Nephron progenitor cell (in vitro differentiated cells): ENCODE results near the gene ZNF503.

ENCODE experiments used
- DNase-seq: peaks from one replicate; pipeline ENCODE4 v3.0.0; 2021
- H3K27ac Mint-ChIP-seq: 2 replicates; pipeline ENCODE4 v1.8.0; 2021; ENCODE audit warnings: mild to moderate bottlenecking, moderate library complexity, mixed read lengths
- H3K27me3 Mint-ChIP-seq: 2 replicates; pipeline ENCODE4 v1.8.0; 2021; ENCODE audit warnings: mild to moderate bottlenecking, low read depth, mixed read lengths; ENCODE audit not compliant: poor library complexity
- H3K36me3 Mint-ChIP-seq: 2 replicates; pipeline ENCODE4 v1.8.0; 2021; ENCODE audit warnings: low read depth, mixed read lengths
- H3K4me1 Mint-ChIP-seq: 2 replicates; pipeline ENCODE4 v1.8.0; 2021; ENCODE audit warnings: mixed read lengths
- H3K4me3 Mint-ChIP-seq: 2 replicates; pipeline ENCODE4 v1.8.0; 2021; ENCODE audit warnings: mild to moderate bottlenecking, moderate library complexity, mixed read lengths
- H3K9me3 Mint-ChIP-seq: 2 replicates; pipeline ENCODE4 v1.8.0; 2021; ENCODE audit warnings: mild to moderate bottlenecking, moderate library complexity, mixed read lengths
- CTCF ChIP-seq: fragments of 200-600 bp; sonication (generic); IDR thresholded peaks from 2 replicates; pipeline ENCODE4 v1.5.0; 2021; ENCODE audit warnings: antibody characterized with exemption

Gene ZNF503

GRCh38 chr10:75414527-75414926 is 13.0 kb upstream of the ZNF503 start:
- Mint-ChIP-seq H3K27me3 (peaks cover 30% of the 10 kb centered on the region), H3K27ac (no peak overlapping the region), H3K4me3 (no peak overlapping the region), H3K4me1 (peaks cover 56% of the 10 kb centered on the region), H3K9me3 (no peaks in the 10 kb centered on the region), H3K36me3 (peaks cover 4% of the 10 kb centered on the region)
- DNase-seq = no peak
- no peak for TF ChIP-seq CTCF

- H3K9me3 Mint-ChIP-seq = no peaks in the 10 kb centered on the region
- H3K27me3 Mint-ChIP-seq = peaks cover 15% of the 10 kb centered on the region
- H3K4me1 Mint-ChIP-seq = peaks cover 50% of the 10 kb centered on the region
- DNase-seq = peak; percentile 9
- peak overlapping the region; percentile 78 for H3K4me3 Mint-ChIP-seq
- TF ChIP-seq CTCF = no peak
- peaks cover 4% of the 10 kb centered on the region for H3K36me3 Mint-ChIP-seq
- peak overlapping the region; percentile 8 for H3K27ac Mint-ChIP-seq
Observed at GRCh38 chr10:75410132-75411005, 8.8 kb upstream of the ZNF503 start.

- Mint-ChIP-seq H3K4me3 (peak overlapping the region; percentile 85), H3K9me3 (no peaks in the 10 kb centered on the region), H3K36me3 (peaks cover 4% of the 10 kb centered on the region), H3K27me3 (peaks cover 15% of the 10 kb centered on the region), H3K27ac (peak overlapping the region; percentile 93), H3K4me1 (peaks cover 46% of the 10 kb centered on the region)
- DNase-seq = peak; percentile 84
- no peak for TF ChIP-seq CTCF
Observed at GRCh38 chr10:75408911-75409885, 7.6 kb upstream of the ZNF503 start.

- peak overlapping the region; percentile 85 for H3K4me3 Mint-ChIP-seq
- peaks cover 4% of the 10 kb centered on the region for H3K36me3 Mint-ChIP-seq
- no peaks in the 10 kb centered on the region for H3K9me3 Mint-ChIP-seq
- H3K4me1 Mint-ChIP-seq = peaks cover 51% of the 10 kb centered on the region
- DNase-seq = peak; percentile 73
- TF ChIP-seq CTCF = no peak
- peak overlapping the region; percentile 93 for H3K27ac Mint-ChIP-seq
- H3K27me3 Mint-ChIP-seq = peaks cover 12% of the 10 kb centered on the region
Observed at GRCh38 chr10:75408509-75408875, 6.9 kb upstream of the ZNF503 start.

GRCh38 chr10:75407713-75408508 is 6.3 kb upstream of the ZNF503 start:
- TF ChIP-seq CTCF = no peak
- Mint-ChIP-seq H3K27ac (peak overlapping the region; percentile 93), H3K27me3 (peaks cover 8% of the 10 kb centered on the region), H3K4me3 (peak overlapping the region; percentile 85), H3K4me1 (peaks cover 51% of the 10 kb centered on the region), H3K36me3 (peaks cover 4% of the 10 kb centered on the region), H3K9me3 (no peaks in the 10 kb centered on the region)
- peak; percentile 83 for DNase-seq
